GM12878 (cell line): ENCODE data around the gene METAP1D.

Source experiments
- CREB1 ChIP-seq: IDR thresholded peaks from 2 replicates; pipeline ENCODE4 v1.6.1; 2012; ENCODE audit warnings: low read depth, mild to moderate bottlenecking, inconsistent platforms
- EP300 ChIP-seq, 2 experiments: fragments of 150-350 bp in 1 of 2; IDR thresholded peaks; 2 replicates each; pipeline ENCODE4 v1.6.1; 2011 to 2012; ENCODE audit warnings: low read depth in 2 of 2, low read length in 2 of 2, borderline replicate concordance in 1 of 2, improper control_type of control experiment in 1 of 2, inconsistent platforms in 1 of 2; ENCODE audit not compliant: control insufficient read depth in 1 of 2
- HCFC1 ChIP-seq: fragments of 150-350 bp; IDR thresholded peaks from 2 replicates; pipeline ENCODE4 v1.6.1; 2014; ENCODE audit warnings: low read length
- HDAC2 ChIP-seq: fragments of 200-600 bp; sonication (generic); IDR thresholded peaks from 2 replicates; pipeline ENCODE4 v1.6.1; 2017
- NRF1 ChIP-seq: conservative IDR thresholded peaks from 2 replicates; pipeline ENCODE4 v1.6.1; 2011; ENCODE audit warnings: mild to moderate bottlenecking, low read depth, low read length, improper control_type of control experiment
- TF ChIP-seq, protein P1 (sequence below), 3 experiments: IDR thresholded peaks in 2 of 3; conservative IDR thresholded peaks in 1 of 3; 2 replicates each; pipeline ENCODE4 v1.5.1; 2011; ENCODE audit warnings: low read depth in 3 of 3, low read length in 3 of 3, mild to moderate bottlenecking in 3 of 3, control low read depth in 2 of 3, moderate library complexity in 2 of 3, inconsistent platforms in 1 of 3, mixed read lengths in 1 of 3; ENCODE audit not compliant: control insufficient read depth in 2 of 3, insufficient read depth in 1 of 3; ENCODE audit errors: extremely low read depth in 1 of 3

DNA sequence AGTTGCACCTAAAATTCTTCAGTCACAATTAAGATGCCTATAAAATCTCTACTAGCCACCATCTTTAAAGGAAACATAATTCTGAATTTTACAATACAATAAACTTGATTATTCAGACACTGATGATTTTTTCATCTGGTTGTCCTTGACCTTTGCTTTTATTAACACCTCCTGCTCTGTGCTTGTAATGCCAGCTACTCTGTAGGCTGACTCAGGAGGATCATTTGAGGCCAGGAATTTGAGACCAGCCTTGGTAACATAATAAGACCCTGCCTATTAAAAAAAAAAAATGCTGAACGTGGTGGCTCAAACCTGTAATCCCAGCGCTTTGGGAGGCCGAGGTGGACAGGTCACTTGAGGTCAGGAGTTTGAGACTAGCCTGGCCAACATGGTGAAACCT is 39.2 kb upstream of the METAP1D start:
- TF ChIP-seq CREB1, result no peak
- TF ChIP-seq NRF1, result no peak
- TF ChIP-seq HCFC1, result no peak
- no peak for TF ChIP-seq HDAC2
- TF ChIP-seq, protein P1, sequence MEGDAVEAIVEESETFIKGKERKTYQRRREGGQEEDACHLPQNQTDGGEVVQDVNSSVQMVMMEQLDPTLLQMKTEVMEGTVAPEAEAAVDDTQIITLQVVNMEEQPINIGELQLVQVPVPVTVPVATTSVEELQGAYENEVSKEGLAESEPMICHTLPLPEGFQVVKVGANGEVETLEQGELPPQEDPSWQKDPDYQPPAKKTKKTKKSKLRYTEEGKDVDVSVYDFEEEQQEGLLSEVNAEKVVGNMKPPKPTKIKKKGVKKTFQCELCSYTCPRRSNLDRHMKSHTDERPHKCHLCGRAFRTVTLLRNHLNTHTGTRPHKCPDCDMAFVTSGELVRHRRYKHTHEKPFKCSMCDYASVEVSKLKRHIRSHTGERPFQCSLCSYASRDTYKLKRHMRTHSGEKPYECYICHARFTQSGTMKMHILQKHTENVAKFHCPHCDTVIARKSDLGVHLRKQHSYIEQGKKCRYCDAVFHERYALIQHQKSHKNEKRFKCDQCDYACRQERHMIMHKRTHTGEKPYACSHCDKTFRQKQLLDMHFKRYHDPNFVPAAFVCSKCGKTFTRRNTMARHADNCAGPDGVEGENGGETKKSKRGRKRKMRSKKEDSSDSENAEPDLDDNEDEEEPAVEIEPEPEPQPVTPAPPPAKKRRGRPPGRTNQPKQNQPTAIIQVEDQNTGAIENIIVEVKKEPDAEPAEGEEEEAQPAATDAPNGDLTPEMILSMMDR (IDR thresholded peaks at IDR 0.05 in 2 of 3, conservative IDR thresholded peaks at IDR 0.05 in 1 of 3; ENCODE audit: control insufficient read depth in 2 of 3, extremely low read depth in 1 of 3, insufficient read depth in 1 of 3, low read depth in 3 of 3, low read length in 3 of 3), result no peak
- no peak for TF ChIP-seq EP300 (IDR thresholded peaks at IDR 0.05; ENCODE audit: borderline replicate concordance in 1 of 2, control insufficient read depth in 1 of 2, low read depth in 2 of 2, low read length in 2 of 2)
